OCI-LY3 (cell line): ENCODE results near the gene SEMG1.

Source experiments
- H2AFZ ChIP-seq: fragments of 200-600, 300-600 bp; shearing (Covaris generic); 2 replicates; pipeline ENCODE4 v1.6.0; 2014; ENCODE audit warnings: antibody characterized with exemption, low read depth, low read length
- H3K27ac ChIP-seq: fragments of 200-600, 300-600 bp; sonication (generic); 2 replicates; pipeline ENCODE4 v1.5.1; 2014; ENCODE audit warnings: mild to moderate bottlenecking, low read length, moderate library complexity, mixed read lengths
- H3K27me3 ChIP-seq: fragments of 200-600, 300-600 bp; sonication (generic); 2 replicates; pipeline ENCODE4 v1.6.1; 2014; ENCODE audit warnings: low read depth, low read length, mixed read lengths
- H3K36me3 ChIP-seq: fragments of 200-600, 300-600 bp; sonication (generic); replicated peaks from 2 replicates; pipeline ENCODE3; 2014; ENCODE audit warnings: low read depth, low read length, mixed read lengths
- H3K4me1 ChIP-seq: fragments of 300-600, 200-600 bp; sonication (generic); 2 replicates; pipeline ENCODE4 v1.6.1; 2014; ENCODE audit warnings: low read length, mixed read lengths
- H3K4me2 ChIP-seq: fragments of 200-600, 300-600 bp; sonication (generic); 2 replicates; pipeline ENCODE4 v1.6.1; 2014; ENCODE audit warnings: low read length, mixed read lengths
- H3K4me3 ChIP-seq: fragments of 300-600, 200-600 bp; sonication (generic); 2 replicates; pipeline ENCODE4 v1.5.1; 2014; ENCODE audit warnings: antibody characterized with exemption, mild to moderate bottlenecking, low read length, moderate library complexity
- H3K79me2 ChIP-seq: fragments of 300-600, 200-600 bp; shearing (Covaris generic); 2 replicates; pipeline ENCODE4 v1.6.1; 2014; ENCODE audit warnings: mild to moderate bottlenecking, low read length, mixed read lengths
- H3K9ac ChIP-seq: fragments of 300-600, 200-600 bp; shearing (Covaris generic); 2 replicates; pipeline ENCODE4 v1.6.0; 2014; ENCODE audit warnings: mild to moderate bottlenecking, low read length, moderate library complexity
- H3K9me3 ChIP-seq: fragments of 200-600, 300-600 bp; shearing (Covaris generic); 2 replicates; pipeline ENCODE4 v1.6.1; 2014; ENCODE audit warnings: low read length, mixed read lengths; ENCODE audit not compliant: insufficient read depth
- H4K20me1 ChIP-seq: fragments of 200-600, 300-600 bp; sonication (generic); 2 replicates; pipeline ENCODE4 v1.6.1; 2016; ENCODE audit warnings: low read length, mixed read lengths; ENCODE audit not compliant: insufficient read depth
- EZH2phosphoT487 ChIP-seq: fragments of 200-600 bp; shearing (Covaris generic); IDR thresholded peaks from 2 replicates; pipeline ENCODE4 v1.6.1; 2018; ENCODE audit warnings: antibody characterized with exemption, mixed run types, low read depth
- TF ChIP-seq, protein P1 (sequence below): fragments of 200-600, 300-600 bp; sonication (generic); IDR thresholded peaks from 2 replicates; pipeline ENCODE4 v1.5.1; 2014; ENCODE audit warnings: antibody characterized with exemption, low read length, low read depth

The SEMG1 gene

DNA sequence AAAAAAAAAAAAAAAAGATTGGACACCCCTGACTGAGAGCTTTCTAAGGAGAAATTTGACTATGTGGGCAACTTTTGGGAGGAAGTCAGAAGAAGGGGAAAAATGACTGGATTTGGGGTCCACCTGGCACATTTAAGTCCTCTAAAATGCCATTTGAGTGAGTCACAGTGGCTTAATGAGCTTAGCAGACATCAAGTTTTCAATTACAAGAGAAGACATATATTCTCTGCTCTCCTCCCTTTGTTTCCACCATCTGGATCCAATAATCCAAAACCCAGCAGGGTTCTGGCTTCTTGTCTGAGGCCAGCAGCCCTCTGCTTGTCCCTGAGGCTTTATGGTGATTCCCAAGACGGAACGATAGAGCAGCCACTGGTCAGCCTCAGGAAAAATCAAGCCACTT is 25.2 kb upstream of the SEMG1 start:
- Histone ChIP-seq H3K4me3 (no peak overlapping the region), H2AFZ (no peak overlapping the region), H4K20me1 (no peaks in the 10 kb centered on the region), H3K4me2 (no peak overlapping the region), H3K4me1 (no peaks in the 10 kb centered on the region), H3K27me3 (peaks cover 10% of the 10 kb centered on the region), H3K79me2 (no peaks in the 10 kb centered on the region), H3K9ac (no peak overlapping the region), H3K9me3 (no peaks in the 10 kb centered on the region), H3K36me3 (no peaks in the 10 kb centered on the region), H3K27ac (no peak overlapping the region)
- no peak for TF ChIP-seq EZH2phosphoT487
- TF ChIP-seq, protein P1, sequence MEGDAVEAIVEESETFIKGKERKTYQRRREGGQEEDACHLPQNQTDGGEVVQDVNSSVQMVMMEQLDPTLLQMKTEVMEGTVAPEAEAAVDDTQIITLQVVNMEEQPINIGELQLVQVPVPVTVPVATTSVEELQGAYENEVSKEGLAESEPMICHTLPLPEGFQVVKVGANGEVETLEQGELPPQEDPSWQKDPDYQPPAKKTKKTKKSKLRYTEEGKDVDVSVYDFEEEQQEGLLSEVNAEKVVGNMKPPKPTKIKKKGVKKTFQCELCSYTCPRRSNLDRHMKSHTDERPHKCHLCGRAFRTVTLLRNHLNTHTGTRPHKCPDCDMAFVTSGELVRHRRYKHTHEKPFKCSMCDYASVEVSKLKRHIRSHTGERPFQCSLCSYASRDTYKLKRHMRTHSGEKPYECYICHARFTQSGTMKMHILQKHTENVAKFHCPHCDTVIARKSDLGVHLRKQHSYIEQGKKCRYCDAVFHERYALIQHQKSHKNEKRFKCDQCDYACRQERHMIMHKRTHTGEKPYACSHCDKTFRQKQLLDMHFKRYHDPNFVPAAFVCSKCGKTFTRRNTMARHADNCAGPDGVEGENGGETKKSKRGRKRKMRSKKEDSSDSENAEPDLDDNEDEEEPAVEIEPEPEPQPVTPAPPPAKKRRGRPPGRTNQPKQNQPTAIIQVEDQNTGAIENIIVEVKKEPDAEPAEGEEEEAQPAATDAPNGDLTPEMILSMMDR: no peak

DNA sequence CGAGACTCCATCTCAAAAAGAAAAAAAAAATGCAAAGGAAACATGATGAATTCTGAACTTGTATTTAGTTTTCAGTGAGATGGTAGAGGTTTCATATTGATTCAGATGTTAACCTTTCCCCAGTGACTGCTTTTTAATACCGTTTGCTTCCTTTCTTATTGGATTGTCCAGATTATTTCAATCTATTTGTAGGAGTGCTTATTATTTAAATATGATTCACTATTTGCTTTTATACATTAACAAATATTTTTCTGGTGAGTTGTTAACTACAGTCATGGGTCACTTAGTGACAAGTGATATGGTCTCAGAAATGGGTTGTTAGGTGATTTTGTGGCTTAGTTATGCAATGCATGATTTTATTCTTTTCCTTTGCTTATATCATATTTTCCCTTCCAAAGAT is 23.7 kb upstream of the SEMG1 start:
- H3K4me3 ChIP-seq: no peak overlapping the region
- H3K9ac ChIP-seq: no peak overlapping the region
- no peaks in the 10 kb centered on the region for H3K4me1 ChIP-seq
- no peak overlapping the region for H2AFZ ChIP-seq
- no peaks in the 10 kb centered on the region for H3K9me3 ChIP-seq
- no peak for TF ChIP-seq EZH2phosphoT487
- TF ChIP-seq, protein P1: no peak
- no peaks in the 10 kb centered on the region for H3K36me3 ChIP-seq
- H3K27me3 ChIP-seq: peaks cover 11% of the 10 kb centered on the region
- H3K4me2 ChIP-seq: no peak overlapping the region
- H4K20me1 ChIP-seq: no peaks in the 10 kb centered on the region
- no peaks in the 10 kb centered on the region for H3K79me2 ChIP-seq
- H3K27ac ChIP-seq: no peak overlapping the region

DNA sequence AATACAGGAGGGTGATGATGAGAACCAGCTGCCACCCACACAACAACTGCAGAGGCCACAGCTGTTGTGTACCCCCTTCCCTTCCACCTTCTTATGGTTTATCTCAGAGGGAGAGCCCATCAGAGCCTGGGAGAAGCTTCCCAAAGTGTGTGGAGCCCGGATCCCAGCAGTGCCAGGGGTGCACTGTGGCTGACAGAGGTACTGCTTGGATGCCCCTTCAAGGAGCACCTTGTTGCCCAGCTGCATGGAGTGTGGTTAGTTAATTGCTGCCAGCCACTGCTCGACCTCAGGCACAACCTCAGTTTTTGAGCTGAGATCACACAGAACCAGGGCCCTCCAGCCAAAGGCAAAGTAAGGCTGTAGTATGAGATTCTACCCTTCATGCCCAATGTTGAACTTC is 19.1 kb upstream of the SEMG1 start:
- no peak for TF ChIP-seq EZH2phosphoT487
- TF ChIP-seq, protein P1: no peak
- Histone ChIP-seq H3K27ac (no peak overlapping the region), H4K20me1 (no peaks in the 10 kb centered on the region), H3K4me3 (no peak overlapping the region), H3K4me1 (no peaks in the 10 kb centered on the region), H3K9ac (no peak overlapping the region), H3K27me3 (peaks cover 35% of the 10 kb centered on the region), H2AFZ (no peak overlapping the region), H3K79me2 (no peaks in the 10 kb centered on the region), H3K9me3 (no peaks in the 10 kb centered on the region), H3K4me2 (no peak overlapping the region), H3K36me3 (no peaks in the 10 kb centered on the region)

DNA sequence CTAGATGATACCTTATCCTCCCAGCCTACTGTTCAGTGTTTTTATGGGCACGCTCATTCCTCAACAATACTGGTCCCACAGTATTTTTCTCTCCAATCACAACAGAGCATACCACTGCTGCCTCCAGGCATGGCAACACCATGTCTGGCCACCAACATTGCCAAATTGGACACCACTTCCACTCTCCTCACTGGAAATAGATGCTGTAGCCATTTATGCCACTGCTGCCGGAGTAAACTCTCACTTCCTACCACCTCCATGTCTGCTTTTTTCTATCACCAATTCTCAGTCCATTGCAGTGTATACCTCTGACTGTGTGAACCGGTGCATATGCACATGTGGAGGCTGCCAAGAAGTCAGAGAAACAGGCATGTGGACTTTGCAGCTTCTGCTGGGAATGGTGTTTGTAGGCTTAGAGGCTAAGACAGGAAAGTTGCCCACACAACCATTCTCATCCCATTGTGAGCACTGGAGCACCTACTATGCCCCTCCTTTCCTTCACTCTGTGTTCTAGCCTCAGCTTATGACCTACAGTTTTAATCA is 17.7 kb upstream of the SEMG1 start:
- no peaks in the 10 kb centered on the region for H3K4me1 ChIP-seq
- H2AFZ ChIP-seq: no peak overlapping the region
- H3K4me3 ChIP-seq: no peak overlapping the region
- no peak overlapping the region for H3K4me2 ChIP-seq
- peaks cover 38% of the 10 kb centered on the region for H3K27me3 ChIP-seq
- H4K20me1 ChIP-seq: no peaks in the 10 kb centered on the region
- no peaks in the 10 kb centered on the region for H3K36me3 ChIP-seq
- no peak overlapping the region for H3K9ac ChIP-seq
- no peak for TF ChIP-seq EZH2phosphoT487
- TF ChIP-seq, protein P1: no peak
- H3K27ac ChIP-seq: no peak overlapping the region
- H3K9me3 ChIP-seq: no peaks in the 10 kb centered on the region
- no peaks in the 10 kb centered on the region for H3K79me2 ChIP-seq
